Endothelial cell of umbilical vein (primary cell): ENCODE measurements around the gene PCBD2. TPM values are rescaled to one million over a fixed set of nuclear protein-coding genes. Genes with fewer than 3 reads are reported as not detected.

Experiments
- BruUV-seq: library from RNA; stranded (reverse); fragments of 400-500 nt; replicated peaks from 2 replicates; lab custom pipeline; 2021; lab: Mats Ljungman, UMichigan
- CTCF ChIA-PET: fragments of 300-600, 350-600 bp; sonication (Branson Sonifier 250); formaldehyde crosslinking; loops from one replicate; lab custom pipeline; 2021; ENCODE audit warnings: antibody characterized with exemption, inconsistent platforms; lab: Charles Lee
- POLR2A ChIA-PET: fragments of 300-600, 350-600 bp; sonication (Branson Sonifier 250); formaldehyde crosslinking; loops from one replicate; lab custom pipeline; 2021; ENCODE audit warnings: antibody characterized with exemption, inconsistent platforms; lab: Charles Lee
- DNase-seq: peaks from one replicate; pipeline ENCODE4 v3.0.0-alpha.2; 2011; ENCODE audit warnings: low read depth, low spot score
- FAIRE-seq: peaks from 2 replicates; lab custom pipeline; 2011; peaks lifted over from hg19 to GRCh38; lab: Jason Lieb, UNC
- H2AFZ ChIP-seq: 2 replicates; pipeline ENCODE4 v1.6.0; 2012; ENCODE audit warnings: low read depth, low read length, control low read depth, inconsistent platforms
- H3K27ac ChIP-seq: 2 replicates; pipeline ENCODE4 v1.5.1; 2011; ENCODE audit warnings: low read depth, mild to moderate bottlenecking, control low read depth, low read length, moderate library complexity; ENCODE audit not compliant: insufficient read depth
- H3K27me3 ChIP-seq, 2 experiments: 2 replicates each; pipeline versions ENCODE4 v1.6.0 to v1.6.1; 2011; ENCODE audit warnings: low read length in 2 of 2, mixed read lengths in 1 of 2; ENCODE audit not compliant: control insufficient read depth in 2 of 2, insufficient read depth in 2 of 2
- H3K36me3 ChIP-seq, 2 experiments: 2 replicates in 1 of 2; 3 replicates in 1 of 2; pipeline ENCODE4 v1.5.1; 2011; ENCODE audit warnings: low read length in 2 of 2, mild to moderate bottlenecking in 1 of 2, moderate library complexity in 1 of 2; ENCODE audit not compliant: control insufficient read depth in 2 of 2, insufficient read depth in 2 of 2; ENCODE audit errors: extremely low read depth in 1 of 2
- H3K4me1 ChIP-seq: 3 replicates; pipeline ENCODE4 v1.5.1; 2011; ENCODE audit warnings: mild to moderate bottlenecking, low read length; ENCODE audit not compliant: control insufficient read depth, insufficient read depth; ENCODE audit errors: extremely low read depth
- H3K4me2 ChIP-seq: 2 replicates; pipeline ENCODE4 v1.6.1; 2011; ENCODE audit warnings: low read length, control low read depth, mixed read lengths; ENCODE audit not compliant: insufficient read depth
- H3K4me3 ChIP-seq, 3 experiments: fragments of 200-600 bp in 1 of 3; sonication (generic), shearing (Covaris generic) in 1 of 3; replicated peaks in 1 of 3; 2 replicates each; pipeline ENCODE4 v1.5.1; 2011 to 2016; ENCODE audit warnings: control low read depth in 3 of 3, low read length in 3 of 3, mild to moderate bottlenecking in 2 of 3, inconsistent platforms in 1 of 3, low read depth in 1 of 3, moderate library complexity in 1 of 3; ENCODE audit not compliant: insufficient read depth in 1 of 3
- H3K79me2 ChIP-seq: 2 replicates; pipeline ENCODE4 v1.6.0; 2012; ENCODE audit warnings: low read length, inconsistent platforms; ENCODE audit not compliant: control insufficient read depth, insufficient read depth
- H3K9ac ChIP-seq: replicated peaks from 2 replicates; pipeline ENCODE3; 2011; ENCODE audit warnings: low read length, control low read depth; ENCODE audit not compliant: insufficient read depth; ENCODE audit errors: extremely low read depth
- H3K9me1 ChIP-seq: replicated peaks from 3 replicates; pipeline ENCODE4 v1.6.0; 2011; ENCODE audit warnings: mild to moderate bottlenecking, low read length; ENCODE audit not compliant: control insufficient read depth, insufficient read depth; ENCODE audit errors: extremely low read depth
- H3K9me3 ChIP-seq: replicated peaks from 2 replicates; pipeline ENCODE4 v1.5.1; 2012; ENCODE audit warnings: low read length, inconsistent platforms; ENCODE audit not compliant: control insufficient read depth, insufficient read depth
- H4K20me1 ChIP-seq: replicated peaks from 2 replicates; pipeline ENCODE3; 2011; ENCODE audit warnings: mild to moderate bottlenecking, low read length; ENCODE audit not compliant: control insufficient read depth, insufficient read depth; ENCODE audit errors: extremely low read depth
- EZH2 ChIP-seq: IDR thresholded peaks from 2 replicates; pipeline ENCODE4 v1.6.1; 2012; ENCODE audit warnings: borderline replicate concordance, low read depth, mild to moderate bottlenecking, moderate library complexity, low read length, inconsistent platforms; ENCODE audit not compliant: severe bottlenecking
- FOS ChIP-seq: IDR thresholded peaks from 2 replicates; pipeline ENCODE4 v1.6.1; 2011; ENCODE audit warnings: mild to moderate bottlenecking, low read length, moderate library complexity, borderline replicate concordance; ENCODE audit not compliant: insufficient read depth
- GATA2 ChIP-seq: IDR thresholded peaks from 2 replicates; pipeline ENCODE4 v1.7.0; 2011; ENCODE audit warnings: low read depth, mild to moderate bottlenecking, moderate library complexity, mixed read lengths, low read length; ENCODE audit not compliant: insufficient read length, insufficient read depth
- JUN ChIP-seq: IDR thresholded peaks from 2 replicates; pipeline ENCODE4 v1.6.1; 2011; ENCODE audit warnings: borderline replicate concordance, low read depth; ENCODE audit not compliant: insufficient read length, insufficient read depth
- MYC ChIP-seq: IDR thresholded peaks from one replicate; pipeline ENCODE4 v1.6.1; 2011; ENCODE audit warnings: mild to moderate bottlenecking, low read depth, low read length
- POLR2A ChIP-seq: IDR thresholded peaks from 2 replicates; pipeline ENCODE4 v1.6.1; 2012; ENCODE audit warnings: low read depth, mild to moderate bottlenecking, control low read depth, low read length
- POLR2AphosphoS5 ChIP-seq: IDR thresholded peaks from 2 replicates; pipeline ENCODE4 v1.6.1; 2012; ENCODE audit warnings: low read depth, mild to moderate bottlenecking, control low read depth, low read length, moderate library complexity; ENCODE audit not compliant: insufficient read depth
- dilution Hi-C: fragments of 300-500 bp; cut with MboI; formaldehyde crosslinking; loops from one replicate; pipeline ENCODE4 v1.15.0; 2019; ENCODE audit warnings: low sequenced_read_pairs; ENCODE audit not compliant: extremely low pct_ligation_motif_present
- intact Hi-C: fragments of 100-400 bp; cut with micrococcal nuclease; formaldehyde crosslinking; loops from one replicate; pipeline ENCODE4 v1.10.0; 2022
- polyA plus RNA-seq, 4 experiments: library from polyadenylated mRNA; depleted of rRNA in 3 of 4; stranded (reverse) in 3 of 4; unstranded in 1 of 4; fragments of >200 nt; gene quantifications; 2 replicates each; pipeline versions ENCODE4 v1.2.1 to v1.2.3, GENCODE V29; 2011 to 2012; ENCODE audit warnings: missing spikeins in 1 of 4
- total RNA-seq: library from RNA; stranded (reverse); gene quantifications from 2 replicates; pipeline ENCODE4 v1.2.3, GENCODE V29; 2021
- TF ChIP-seq, protein P1 (sequence below): IDR thresholded peaks from 2 replicates; pipeline ENCODE4 v1.6.1; 2011; ENCODE audit not compliant: insufficient read depth, insufficient read length
- TF ChIP-seq, protein P2 (sequence below), 2 donors: IDR thresholded peaks; 1 replicate in 1 of 2; 2 replicates in 1 of 2; pipeline ENCODE4 v1.5.1; 2011; ENCODE audit warnings: low read length in 2 of 2, mild to moderate bottlenecking in 2 of 2, moderate library complexity in 2 of 2, control low read depth in 1 of 2, inconsistent platforms in 1 of 2, low read depth in 1 of 2; ENCODE audit not compliant: insufficient read depth in 1 of 2; ENCODE audit errors: extremely low read depth in 1 of 2

The PCBD2 gene
- total and polyA plus RNA-seq, 2 donors (not counting 3 experiments of a cell fraction or from before 2014, with no cell fraction given) = 4.0 to 10.7 TPM

DNA sequence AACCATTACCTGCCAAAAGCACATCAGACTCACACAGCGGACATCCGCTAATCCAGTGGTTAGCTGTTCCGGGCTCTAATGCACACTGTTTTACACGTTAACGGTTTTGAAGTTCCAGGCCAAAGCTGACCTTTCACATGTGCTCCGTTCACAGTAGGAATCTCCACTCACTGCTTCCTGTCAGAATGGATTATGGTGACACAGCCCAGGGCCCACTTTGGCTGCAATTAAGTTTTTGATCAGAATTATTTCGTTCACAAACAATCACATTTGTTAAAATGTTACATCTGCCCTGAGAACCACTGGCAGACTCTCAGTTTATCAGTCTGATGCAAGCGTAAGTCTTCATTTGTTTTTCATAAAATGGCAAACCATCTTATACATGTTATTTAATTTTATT, 32.6 kb downstream of the PCBD2 start:
- Histone ChIP-seq H3K4me2 (no peak overlapping the region), H3K9ac (no peak overlapping the region), H3K79me2 (no peaks in the 10 kb centered on the region), H3K4me1 (no peaks in the 10 kb centered on the region), H3K36me3 (no peaks in the 10 kb centered on the region), H3K27ac (no peak overlapping the region), H3K4me3 (no peak overlapping the region), H2AFZ (no peak overlapping the region), H3K27me3 (no peaks in the 10 kb centered on the region), H3K9me3 (no peaks in the 10 kb centered on the region), H4K20me1 (no peaks in the 10 kb centered on the region), H3K9me1 (no peaks in the 10 kb centered on the region)
- intact Hi-C loops = no loop called here
- ChIA-PET CTCF (no interaction called here), POLR2A (no interaction called here)
- no peak for FAIRE-seq
- TF ChIP-seq EZH2 (no peak), MYC (no peak), POLR2AphosphoS5 (no peak), GATA2 (no peak), POLR2A (no peak), FOS (no peak), JUN (no peak)
- TF ChIP-seq, protein P1, sequence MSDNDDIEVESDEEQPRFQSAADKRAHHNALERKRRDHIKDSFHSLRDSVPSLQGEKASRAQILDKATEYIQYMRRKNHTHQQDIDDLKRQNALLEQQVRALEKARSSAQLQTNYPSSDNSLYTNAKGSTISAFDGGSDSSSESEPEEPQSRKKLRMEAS = no peak
- TF ChIP-seq, protein P2, sequence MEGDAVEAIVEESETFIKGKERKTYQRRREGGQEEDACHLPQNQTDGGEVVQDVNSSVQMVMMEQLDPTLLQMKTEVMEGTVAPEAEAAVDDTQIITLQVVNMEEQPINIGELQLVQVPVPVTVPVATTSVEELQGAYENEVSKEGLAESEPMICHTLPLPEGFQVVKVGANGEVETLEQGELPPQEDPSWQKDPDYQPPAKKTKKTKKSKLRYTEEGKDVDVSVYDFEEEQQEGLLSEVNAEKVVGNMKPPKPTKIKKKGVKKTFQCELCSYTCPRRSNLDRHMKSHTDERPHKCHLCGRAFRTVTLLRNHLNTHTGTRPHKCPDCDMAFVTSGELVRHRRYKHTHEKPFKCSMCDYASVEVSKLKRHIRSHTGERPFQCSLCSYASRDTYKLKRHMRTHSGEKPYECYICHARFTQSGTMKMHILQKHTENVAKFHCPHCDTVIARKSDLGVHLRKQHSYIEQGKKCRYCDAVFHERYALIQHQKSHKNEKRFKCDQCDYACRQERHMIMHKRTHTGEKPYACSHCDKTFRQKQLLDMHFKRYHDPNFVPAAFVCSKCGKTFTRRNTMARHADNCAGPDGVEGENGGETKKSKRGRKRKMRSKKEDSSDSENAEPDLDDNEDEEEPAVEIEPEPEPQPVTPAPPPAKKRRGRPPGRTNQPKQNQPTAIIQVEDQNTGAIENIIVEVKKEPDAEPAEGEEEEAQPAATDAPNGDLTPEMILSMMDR (IDR thresholded peaks at IDR 0.05; ENCODE audit: extremely low read depth in 1 of 2, insufficient read depth in 1 of 2, low read depth in 1 of 2, low read length in 2 of 2) = no peak
- dilution Hi-C loops = no loop called here
- DNase-seq = no peak
- no TSS peak for BruUV-seq
